Astrocyte of the hippocampus (primary cell): ENCODE measurements around the gene FCHO1.
"Not testable (repeated sequence)": the region's sequence is repeated elsewhere in the genome, so short reads cannot be mapped to it uniquely, and the experiment has no call there.

Experiments
- DNase-seq: peaks from one replicate; pipeline ENCODE4 v3.0.0; 2011; ENCODE audit warnings: low read depth, low spot score

The FCHO1 gene

DNA sequence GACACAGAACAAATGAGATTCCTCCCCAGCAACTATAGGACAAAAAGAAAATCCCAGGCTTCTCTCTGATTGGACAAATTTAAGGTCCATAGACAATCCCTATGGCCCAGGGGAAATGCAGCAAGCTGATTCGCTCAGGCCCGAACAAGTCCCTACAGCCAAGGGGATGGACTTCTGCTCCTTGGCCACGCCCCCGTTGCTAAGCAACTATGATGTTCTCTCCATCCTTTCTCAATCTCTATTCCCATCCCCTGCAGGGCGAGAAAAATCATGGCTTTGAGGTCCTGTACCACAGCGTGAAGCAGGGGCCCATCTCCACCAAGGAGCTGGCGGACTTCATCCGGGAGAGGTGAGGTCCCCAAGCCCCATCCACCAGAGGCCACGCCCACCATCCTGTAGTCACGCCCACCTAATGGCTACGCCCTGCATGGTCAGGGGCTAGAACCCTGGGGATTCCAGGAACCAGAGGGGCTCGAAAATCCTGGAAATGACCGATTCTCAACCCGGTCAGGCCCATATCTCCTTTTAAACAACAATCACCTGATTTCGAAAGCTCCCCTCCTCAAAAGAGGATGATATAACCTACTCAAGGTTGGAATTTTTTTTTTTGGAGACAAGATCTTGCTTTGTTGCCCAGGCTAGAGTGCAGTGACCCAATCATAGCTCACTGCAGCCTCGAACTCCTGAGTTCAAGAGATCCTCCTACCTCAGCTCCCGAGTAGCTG lies 11.4 kb downstream of the FCHO1 start:
- peak; percentile 73 for DNase-seq

DNA sequence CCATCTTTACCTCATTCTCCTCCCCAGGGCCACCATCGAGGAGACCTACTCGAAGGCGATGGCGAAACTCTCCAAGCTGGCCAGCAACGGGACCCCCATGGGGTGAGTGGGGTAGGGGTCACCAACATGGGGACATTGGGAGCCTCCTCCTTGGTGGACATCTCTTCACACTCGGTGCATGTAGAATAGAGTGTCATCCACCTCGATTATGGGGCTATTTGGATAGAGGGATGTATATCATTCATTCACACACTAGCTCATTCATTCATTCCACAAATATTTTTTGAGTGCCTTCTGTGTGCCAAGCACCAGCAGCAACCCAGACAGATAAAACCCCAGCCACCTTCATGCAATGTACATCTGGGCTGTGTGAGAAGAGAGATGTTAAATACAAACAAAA lies 13.1 kb downstream of the FCHO1 start:
- DNase-seq = no peak

DNA sequence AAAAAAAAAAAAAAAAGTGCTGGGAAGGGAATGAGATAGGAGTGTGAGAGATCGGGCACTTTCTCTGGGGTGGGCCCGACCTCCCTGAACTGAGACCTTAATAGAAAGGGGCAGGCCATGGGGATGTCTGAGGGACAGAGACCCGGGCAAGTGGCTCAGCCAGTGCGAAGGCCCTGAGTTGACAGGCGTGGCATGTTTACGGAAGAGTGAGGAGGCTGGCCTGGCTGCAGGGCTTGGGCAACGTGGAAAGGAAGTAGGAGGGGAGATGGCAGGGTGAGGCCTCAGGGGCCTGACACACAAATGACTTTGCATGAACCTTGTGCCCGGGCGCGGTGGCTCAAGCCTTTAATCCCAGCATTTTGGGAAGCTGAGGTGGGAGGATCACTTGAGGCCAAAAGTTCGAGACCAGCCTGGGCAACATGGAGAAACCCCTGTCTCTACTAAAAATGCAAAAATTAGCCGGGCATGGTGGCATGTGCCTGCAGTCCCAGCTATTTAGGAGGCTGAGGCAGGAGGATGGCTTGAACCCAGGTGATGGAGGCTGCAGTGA lies 13.9 kb downstream of the FCHO1 start:
- DNase-seq = no peak

DNA sequence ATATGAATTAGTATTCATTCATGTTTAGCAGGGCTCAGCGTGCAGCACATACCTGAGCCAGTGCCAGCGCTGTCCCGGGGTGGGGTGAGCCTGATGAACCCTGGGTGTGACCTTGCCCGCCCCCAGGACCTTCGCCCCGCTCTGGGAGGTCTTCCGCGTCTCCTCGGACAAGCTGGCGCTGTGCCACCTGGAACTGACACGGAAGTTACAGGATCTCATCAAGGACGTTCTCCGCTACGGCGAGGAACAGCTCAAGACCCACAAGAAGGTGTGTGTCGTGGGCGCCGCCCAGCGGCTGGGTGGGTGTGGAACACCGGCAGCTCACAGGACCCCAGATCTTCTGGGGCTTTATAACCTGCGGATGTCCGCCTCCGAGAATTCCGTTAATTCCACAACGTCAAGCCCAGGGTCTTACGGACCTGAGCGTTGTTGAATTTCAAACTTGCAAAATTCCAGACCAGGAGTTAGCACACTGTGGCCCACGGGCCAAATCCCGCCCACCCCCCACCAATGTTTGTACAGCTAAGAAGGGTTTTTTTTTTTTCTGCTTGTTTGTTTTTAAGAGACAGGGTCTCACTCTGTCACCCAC lies 15.4 kb downstream of the FCHO1 start:
- DNase-seq = peak; percentile 88

DNA sequence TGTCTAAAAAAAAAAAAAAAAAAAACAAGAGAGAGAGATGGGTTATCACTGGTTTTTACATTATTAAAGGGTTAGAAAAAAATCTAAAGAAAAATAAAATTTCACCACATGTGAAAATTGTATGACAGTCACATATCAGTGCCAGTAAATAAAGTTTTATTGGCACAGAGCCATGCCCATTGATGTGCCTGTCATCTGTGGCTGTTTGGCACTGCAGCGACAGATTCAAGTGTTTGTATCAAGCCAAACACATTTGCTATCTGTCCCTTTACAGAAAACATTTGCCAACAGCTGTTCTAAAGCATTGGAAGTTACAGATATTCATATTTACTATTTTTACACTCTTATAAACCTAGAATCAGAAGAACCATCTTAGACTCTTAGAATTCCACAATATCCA lies 16.3 kb downstream of the FCHO1 start:
- DNase-seq = no peak

DNA sequence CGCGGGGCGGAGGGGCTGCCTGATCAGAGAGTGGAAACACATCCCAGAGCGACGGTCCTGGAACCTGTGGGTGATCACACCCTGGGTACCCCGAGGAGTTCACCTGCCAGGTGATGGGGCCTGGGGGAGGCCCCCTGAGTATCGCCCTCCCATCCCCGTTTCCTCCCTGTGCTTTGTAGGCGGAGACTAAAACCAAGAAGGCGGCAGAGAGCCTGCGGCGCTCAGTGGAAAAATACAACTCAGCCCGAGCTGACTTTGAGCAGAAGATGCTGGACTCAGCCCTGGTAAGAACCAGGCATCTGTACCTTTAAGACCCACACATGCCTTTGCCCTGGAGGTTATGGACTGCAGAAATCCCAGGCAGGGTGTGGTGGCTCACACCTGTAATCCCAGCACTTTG lies 19.3 kb downstream of the FCHO1 start:
- no peak for DNase-seq

DNA sequence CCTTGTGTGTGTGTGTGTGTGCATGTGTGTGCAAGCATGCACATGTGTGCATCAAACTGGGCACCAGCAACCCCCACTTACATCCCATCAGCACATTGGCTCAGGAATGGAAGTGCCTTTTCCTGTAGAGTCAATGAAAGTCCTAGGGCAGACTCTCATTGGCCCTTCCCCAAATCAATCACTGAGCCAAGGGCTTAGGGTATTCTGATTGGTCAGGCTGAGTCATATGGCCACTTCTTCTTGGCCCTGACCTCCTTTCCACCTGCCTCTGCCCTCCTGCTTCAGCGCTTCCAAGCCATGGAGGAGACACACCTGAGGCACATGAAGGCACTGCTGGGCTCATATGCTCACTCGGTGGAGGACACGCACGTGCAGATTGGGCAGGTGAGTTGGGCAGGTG lies 20.9 kb downstream of the FCHO1 start:
- DNase-seq = no peak

DNA sequence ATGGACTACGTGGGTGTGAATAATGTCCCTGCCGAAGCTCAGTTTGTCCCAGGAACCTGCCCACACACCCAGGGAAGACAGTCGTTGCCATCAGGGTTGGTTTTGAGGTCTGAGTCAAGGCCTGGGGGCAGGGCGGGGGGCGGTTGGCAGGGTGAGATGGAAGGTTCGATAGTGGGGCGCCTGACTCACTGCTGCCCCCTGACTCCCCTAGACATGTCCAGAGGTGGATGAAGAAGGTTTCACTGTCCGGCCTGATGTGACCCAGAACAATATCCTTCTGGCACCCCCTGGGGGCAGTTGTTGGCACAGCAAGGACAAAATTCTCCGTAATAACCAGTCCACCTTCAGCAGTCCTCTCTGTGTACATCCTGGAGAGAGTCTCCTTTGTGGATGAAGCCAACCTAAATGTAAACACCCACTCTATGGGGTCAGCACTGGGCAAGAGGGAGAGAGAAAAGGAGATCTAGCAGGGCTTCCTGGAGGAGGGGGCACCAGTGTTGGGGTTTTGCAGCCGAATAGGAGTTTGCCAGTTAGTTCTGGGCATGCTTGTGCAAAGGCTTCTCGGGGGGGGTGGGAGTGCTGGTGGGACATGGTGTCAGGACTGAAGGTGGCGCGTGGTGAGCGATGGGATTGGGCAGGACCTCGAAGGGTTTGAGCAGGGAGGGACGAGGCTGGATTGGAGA lies 24.1 kb downstream of the FCHO1 start:
- no peak for DNase-seq

DNA sequence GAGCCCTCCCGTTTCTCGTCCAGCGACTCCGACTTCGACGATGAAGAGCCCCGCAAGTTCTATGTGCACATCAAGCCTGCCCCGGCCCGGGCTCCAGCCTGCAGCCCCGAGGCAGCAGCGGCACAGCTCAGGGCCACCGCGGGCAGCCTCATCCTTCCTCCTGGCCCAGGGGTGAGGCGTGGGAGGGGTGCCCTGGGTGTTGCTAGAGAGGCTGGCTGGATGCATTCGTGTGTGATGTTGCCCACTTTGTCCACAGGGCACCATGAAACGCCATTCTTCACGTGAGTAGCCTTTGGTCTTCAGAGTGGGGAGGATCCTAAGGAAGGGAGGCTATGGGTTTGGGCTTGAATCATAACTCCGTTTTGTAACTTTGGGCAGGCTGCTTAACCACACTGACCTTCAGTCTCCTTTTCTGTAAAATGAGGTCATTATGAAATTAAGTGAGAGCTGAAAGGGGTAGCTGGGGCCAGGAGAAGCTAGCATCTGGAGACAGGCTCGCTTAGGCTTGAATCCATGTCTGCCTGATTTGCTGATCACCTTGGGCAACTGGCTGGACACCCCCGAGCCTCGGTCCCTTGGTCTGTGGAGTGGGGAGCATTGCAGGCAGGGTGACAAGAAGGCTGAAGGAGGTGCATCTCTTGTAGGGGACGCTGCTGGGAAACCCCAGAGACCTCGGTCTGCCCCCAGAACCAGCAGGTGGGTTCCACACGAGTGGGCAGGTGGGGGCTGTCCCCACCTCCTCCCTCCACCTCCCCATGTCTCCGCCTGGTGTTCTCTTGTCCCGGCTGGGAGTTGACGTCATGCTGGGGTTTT lies 24.9 kb downstream of the FCHO1 start:
- DNase-seq = no peak

DNA sequence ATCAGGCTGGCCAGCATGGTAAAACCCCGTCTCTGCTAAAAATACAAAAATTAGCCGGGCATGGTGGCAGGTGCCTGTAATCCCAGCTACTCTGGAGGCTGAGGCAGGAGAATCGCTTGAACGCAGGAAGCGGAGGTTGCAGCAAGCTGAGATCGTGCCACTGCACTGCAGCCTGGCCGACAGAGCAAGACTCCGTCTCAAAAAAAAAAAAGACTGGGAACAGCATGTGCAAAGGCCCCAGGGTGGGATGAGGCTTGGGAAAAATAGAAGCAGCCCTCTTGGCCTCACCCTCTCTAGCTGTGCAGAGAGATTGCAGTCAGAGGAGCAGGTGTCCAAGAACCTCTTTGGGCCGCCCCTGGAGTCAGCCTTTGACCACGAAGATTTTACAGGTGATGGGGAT lies 26.6 kb downstream of the FCHO1 start:
- not testable (repeated sequence) for DNase-seq

DNA sequence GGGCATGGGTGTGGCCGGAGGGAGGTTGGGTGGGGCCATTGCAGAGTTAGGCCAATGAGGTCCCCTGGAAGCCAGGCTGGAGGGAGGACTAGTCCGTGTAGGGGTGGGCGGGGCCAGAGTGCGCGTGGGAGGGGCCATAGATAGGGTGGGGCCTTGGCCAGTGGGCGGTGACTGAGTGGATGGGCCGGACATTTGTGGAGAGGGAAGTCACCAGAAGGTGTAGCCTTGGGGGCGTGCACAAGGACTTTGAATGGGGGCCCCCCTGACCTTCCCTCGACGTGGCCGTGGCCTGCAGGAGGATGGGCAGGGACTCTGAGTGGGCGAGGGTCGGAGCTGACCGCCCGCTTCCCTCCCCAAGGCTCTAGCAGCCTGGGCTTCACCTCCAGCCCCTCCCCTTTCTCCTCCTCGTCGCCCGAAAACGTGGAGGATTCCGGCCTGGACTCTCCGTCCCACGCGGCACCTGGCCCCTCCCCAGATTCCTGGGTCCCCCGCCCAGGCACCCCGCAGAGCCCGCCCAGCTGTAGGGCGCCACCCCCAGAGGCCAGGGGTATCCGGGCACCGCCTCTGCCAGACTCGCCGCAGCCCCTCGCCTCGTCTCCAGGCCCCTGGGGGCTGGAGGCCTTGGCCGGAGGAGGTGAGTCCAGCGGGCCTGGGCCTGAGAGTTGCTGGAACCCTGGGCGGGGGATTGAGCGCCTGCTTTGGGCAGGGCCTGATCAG lies 27.1 kb downstream of the FCHO1 start:
- DNase-seq = no peak

DNA sequence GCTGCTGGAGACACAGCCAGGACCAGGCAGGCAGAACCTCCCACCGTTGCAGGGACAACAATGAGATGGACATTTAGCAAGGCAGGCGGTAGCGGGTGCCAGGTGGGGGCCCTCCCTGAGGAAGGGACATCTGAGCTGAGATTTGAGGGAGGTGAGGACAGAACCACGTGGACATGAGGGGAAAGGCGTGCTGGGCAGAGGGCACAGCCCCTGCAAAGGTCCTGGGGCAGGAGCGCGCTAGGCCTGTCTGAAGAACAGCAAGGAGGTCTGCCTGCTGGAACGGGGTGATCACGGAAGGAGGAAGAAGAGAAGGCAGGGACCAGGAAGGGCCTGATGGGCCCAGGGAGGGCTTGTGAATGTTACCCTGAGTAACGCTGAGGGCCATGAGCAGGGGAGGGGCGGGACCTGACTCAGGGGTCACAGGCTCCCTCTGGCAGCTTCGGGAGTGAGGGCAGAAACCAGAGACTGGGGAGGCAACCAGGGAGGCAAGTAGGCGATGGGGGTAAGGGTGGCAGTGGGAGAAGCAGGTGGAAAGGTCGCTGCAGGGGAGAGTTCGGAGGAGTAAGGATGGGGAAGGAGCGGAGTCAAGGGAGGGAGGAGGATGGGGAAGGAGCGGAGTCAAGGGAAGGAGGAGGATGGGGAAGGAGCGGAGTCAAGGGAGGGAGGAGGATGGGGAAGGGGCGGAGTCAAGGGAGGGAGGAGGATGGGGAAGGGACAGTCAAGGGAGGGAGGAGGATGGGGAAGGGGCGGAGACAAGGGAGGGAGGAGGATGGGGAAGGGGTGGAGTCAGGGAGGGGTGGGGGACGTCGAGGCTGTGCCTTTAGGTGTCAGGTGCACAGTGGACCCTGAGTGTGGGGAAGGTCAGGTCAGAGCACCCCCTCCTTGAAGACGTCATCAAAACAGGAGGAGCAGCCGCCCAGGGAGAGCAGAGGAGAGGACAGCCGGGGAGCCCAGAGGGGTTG lies 28.0 kb downstream of the FCHO1 start:
- no peak for DNase-seq

DNA sequence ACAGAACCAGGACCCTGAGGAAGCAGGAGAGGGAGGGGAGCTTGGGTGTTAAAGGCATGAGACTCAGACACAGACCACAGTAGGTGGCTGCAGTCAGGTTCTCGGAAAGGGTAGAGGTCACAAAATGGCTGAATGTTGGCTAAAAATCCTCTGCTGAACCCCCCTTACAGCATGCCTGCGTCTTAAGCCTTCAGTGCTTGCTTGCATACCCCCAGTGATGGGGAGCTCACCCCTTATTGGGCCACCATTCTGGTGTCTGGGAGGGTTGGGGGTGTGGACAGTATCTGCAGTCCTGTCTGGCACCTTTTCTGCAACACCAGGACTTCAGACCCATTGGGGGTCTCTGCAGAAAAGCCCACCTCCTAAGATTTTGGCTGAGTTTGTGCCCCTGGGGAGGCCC lies 29.5 kb downstream of the FCHO1 start:
- no peak for DNase-seq

DNA sequence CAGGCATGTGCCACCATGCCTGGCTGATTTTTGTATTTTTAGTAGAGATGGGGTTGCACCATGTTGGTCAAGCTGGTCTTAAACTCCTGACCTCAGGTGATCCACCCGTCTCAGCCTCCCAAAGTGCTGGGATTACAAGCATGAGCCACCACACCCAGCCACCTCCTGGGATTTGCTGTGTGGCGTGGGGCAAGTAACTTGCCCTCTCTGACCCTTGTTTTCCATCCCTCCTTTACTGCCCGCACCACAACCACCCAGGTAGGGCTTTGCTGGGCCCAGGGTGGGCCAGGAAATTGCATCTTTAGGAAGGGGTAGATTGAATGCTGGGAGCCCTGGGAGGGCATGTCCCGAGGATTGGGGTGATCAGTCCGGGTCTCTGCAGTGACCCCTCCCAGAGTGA lies 32.4 kb downstream of the FCHO1 start:
- not testable (repeated sequence) for DNase-seq

DNA sequence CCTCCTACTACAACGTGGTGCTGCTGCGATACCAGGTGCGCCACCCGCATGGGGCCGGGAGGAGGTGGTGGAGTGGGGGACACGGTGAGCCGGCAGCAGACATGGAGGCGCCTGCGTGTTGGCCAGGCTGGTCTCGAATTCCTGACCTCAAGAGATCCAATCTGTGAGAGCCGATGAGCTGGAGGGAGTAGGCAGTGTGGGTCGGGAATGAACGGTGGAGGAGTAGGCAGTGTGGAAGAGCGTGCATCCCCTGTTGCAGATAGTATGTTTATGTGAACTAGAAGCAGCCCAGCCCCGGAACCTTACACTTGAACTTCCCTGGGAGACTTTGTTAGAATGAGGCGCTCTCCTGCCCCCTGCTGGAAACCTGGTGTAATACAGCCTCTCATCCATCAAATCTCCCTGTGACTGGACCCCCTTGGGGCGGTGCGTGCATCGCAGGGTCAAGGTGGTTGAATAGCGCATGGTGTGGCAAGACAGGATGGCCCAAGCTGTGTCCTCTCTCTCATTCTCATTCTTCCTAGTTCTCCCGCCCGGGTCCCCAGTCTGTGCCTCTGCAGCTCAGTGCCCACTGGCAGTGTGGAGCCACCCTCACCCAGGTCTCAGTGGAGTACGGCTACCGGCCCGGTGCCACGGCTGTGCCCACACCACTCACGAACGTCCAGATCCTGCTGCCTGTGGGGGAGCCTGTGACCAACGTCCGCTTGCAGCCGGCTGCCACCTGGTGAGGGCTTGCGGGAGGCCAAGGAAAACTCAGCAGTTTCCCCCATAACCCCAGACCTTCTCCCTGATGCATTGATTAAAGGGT lies 33.1 kb downstream of the FCHO1 start:
- peak; percentile 66 for DNase-seq

DNA sequence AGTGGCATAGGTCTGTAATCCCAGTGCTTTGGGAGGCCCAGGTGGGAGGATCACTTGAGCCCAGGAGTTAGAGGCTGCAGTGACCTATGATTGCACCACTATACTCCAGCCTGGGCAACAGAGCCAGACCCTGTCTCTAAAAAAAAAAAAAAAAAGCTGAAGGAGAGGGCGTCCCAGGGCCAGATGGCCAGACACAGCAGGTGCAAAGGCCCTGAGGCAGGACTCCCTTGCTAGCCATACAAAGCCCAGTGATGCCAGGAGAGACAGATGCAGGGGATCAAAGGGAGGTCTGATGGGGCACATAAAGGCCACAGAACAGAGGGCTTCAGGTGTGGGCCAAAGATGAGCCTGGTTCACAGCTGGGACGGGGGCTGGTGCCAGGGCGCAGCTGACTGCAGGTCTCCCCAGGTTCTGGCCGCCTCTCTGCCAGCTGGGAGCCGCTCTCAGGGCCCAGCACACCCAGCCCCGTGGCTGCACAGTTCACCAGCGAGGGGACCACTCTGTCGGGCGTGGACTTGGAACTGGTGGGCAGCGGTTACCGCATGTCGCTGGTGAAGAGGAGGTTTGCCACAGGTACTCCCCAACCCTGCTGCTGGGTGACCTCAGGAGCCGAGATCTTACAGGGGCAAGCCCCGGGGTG lies 36.1 kb downstream of the FCHO1 start:
- DNase-seq = no peak

DNA sequence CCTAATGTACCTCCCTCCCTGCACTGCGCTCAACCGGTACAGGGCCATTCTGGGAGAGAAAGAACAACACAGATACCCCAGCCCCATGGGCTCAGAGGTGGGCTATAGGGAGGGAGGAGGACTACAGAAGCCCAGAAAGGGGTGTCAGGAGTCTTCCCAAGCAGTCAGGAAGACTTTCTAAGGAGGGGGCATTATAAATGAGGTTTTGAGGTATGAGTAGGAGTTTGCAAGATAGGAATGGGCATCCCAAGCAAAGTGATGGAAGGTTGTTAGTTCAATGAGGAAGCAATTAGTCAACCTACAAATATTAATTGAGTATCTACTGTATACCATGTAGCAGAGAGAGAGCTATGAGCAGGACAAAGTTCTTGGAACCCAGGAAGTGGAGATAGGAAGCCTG lies 37.4 kb downstream of the FCHO1 start:
- no peak for DNase-seq

DNA sequence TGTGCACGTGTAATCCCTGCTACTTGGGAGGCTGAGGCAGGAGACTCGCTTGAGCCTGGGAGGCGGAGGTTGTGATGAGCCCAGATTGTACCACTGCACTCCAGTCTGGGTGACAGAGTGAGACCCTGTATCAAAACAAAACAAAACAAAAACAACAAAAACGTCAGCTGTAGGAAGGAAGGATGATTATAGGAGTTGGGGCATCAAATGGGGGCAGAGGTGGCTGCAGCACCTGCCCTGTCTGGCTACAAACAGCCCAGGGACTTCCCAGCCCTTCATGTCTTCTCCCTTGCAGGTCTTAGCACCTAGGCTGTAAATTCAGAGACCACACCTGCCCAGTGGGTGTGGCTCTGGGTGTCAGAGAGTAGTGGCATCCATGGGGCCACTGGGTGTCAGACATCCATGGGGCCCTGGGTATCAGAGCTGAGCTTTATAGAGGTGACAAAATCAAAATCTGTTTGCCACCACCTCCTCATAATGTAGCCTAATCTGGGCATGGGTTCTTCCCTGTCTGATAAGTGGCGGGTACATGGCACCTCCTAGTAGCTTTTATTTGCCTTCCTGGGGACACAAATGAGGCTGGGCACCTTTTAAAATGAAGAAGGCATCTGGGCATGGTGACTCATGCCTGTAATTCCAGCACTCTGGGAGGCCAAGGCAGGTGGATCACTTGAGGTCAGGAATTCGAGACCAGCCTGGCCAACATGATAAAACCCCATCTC lies 38.9 kb downstream of the FCHO1 start:
- DNase-seq = no peak
